GM12801 (cell line): ENCODE measurements around the gene HMGCL.

Experiments used
- CTCF ChIP-seq: IDR thresholded peaks from one replicate; pipeline ENCODE4 v1.5.1; 2011; ENCODE audit warnings: control low read depth; ENCODE audit not compliant: insufficient read length; ENCODE audit errors: extremely low read depth

HMGCL gene

GRCh38 chr1:23784846-23785245, 40.4 kb downstream of the HMGCL start:
- no peak for TF ChIP-seq CTCF

GRCh38 chr1:23779826-23780371, 45.3 kb downstream of the HMGCL start:
- no peak for TF ChIP-seq CTCF

GRCh38 chr1:23777979-23778814, 47.0 kb downstream of the HMGCL start, which contains the start of gene PITHD1:
TSS of gene PITHD1 (plus strand) at chr1:23778418. CDS start at chr1:23778516, 98 bp downstream.
- no peak for TF ChIP-seq CTCF

GRCh38 chr1:23776217-23776616, 49.0 kb downstream of the HMGCL start:
- no peak for TF ChIP-seq CTCF

GRCh38 chr1:23774174-23774880, 50.9 kb downstream of the HMGCL start:
- no peak for TF ChIP-seq CTCF

- TF ChIP-seq CTCF: no peak
These were observed 52.4 kb downstream of the HMGCL start for GRCh38 chr1:23772854-23773242.
